ENCODE data around the gene LRIT1. TPM values are rescaled to one million over a fixed set of nuclear protein-coding genes. Genes with fewer than 3 reads are reported as not detected.

LRIT1 gene
- total RNA-seq, 1 experiment from 2014 or later, result not detected

DNA sequence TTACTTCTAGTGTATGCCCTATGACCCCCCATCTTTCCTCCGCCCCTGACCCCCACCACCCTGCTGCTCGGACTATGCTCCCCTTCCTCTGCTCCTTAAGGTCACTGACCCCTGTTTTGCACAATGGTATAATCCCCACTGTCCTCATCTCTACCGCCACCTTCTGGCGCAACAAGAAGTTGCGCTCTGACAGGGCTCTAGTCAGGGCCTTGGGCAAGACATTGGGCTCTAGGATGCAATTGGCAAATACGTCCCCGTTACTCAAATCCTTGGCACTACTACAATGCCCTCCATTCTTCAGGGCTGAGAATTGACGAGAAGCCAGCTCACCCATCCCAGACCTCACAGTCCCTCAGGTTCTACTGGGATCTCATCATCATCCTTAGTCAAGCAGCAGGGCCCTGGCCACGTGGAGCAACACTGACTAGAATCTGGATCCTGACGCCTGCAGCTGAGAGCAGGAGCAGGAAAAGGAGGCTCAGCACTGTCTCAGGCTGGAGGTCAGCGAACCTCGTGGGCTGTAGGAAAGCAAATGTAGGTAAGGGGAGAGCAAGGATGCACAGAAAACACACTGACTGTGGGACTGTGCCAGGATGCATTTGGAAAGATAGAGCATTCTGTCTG, 26.6 kb downstream of the LRIT1 start:
- DNase-seq (ENCODE audit: low spot score), result peak; percentile 23

DNA sequence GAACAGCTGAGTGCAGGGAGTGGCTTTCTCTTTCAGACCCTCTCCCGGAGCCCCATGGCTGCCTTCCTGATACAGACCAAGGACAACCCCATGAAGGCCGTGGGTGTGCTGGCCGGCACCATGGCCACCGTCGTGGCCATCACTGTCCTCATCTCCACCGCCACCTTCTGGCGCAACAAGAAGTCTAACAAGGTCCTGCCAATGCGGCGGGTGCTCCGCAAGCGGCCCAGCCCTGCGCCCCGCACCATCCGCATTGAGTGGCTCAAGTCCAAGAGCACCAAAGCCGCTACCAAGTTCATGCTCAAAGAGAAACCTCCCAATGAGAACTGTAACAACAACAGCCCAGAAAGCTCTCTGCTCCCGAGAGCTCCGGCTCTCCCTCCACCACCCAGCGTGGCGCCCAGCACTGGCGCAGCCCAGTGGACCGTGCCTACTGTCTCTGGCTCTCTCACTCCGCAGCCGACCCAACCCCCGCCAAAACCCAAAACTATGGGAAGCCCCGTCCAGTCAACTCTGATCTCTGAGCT, 27.2 kb downstream of the LRIT1 start:
- DNase-seq (ENCODE audit: low spot score), result no peak

- no peak for DNase-seq (ENCODE audit: low spot score)
Measured at GRCh38 chr10:84213076-84213475, 28.3 kb downstream of the LRIT1 start.

DNA sequence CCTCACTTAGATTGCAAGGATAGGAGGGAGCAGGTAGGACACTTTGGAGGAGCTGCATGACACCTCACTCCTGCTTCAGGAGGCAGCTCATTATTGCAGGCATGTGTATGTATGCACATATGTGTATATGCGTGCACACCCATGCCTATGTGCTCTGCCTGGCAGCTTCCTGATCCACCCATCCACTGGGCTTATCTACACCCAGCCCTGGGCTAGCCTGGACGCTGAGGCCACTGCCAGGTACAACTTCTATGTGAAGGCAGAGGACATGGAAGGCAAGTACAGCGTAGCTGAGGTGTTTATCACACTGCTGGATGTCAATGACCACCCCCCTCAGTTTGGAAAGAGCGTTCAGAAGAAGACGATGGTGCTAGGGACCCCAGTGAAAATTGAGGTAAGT, 29.3 kb downstream of the LRIT1 start:
- no peak for DNase-seq (ENCODE audit: low spot score)

DNA sequence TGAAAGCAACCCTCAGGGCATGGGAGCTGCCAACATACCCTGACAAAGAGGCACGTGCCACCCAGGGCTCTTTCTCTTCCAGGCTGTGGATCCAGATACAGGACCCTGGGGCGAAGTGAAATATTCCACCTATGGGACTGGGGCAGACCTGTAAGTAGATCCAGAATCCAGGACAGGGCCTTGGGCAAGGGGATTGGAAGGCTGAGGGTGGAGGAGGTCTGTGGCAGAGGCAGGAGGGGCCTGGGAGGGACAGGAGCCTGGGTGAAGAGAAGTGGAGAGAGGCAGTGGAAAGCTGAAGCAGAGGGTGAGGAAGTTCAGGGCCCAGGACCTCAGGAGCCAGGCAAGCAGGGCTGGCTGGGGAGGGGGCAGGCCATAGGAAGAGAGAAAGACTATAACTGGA, 29.8 kb downstream of the LRIT1 start:
- DNase-seq (ENCODE audit: low spot score), result no peak

GRCh38 chr10:84208023-84208422, 33.3 kb downstream of the LRIT1 start:
- no peak for DNase-seq (ENCODE audit: low spot score)

- DNase-seq (ENCODE audit: low spot score), result no peak
Measured at GRCh38 chr10:84205853-84206525, 35.4 kb downstream of the LRIT1 start.

GRCh38 chr10:84205049-84205852, 36.1 kb downstream of the LRIT1 start:
- peak; percentile 65 for DNase-seq (ENCODE audit: low spot score)

DNA sequence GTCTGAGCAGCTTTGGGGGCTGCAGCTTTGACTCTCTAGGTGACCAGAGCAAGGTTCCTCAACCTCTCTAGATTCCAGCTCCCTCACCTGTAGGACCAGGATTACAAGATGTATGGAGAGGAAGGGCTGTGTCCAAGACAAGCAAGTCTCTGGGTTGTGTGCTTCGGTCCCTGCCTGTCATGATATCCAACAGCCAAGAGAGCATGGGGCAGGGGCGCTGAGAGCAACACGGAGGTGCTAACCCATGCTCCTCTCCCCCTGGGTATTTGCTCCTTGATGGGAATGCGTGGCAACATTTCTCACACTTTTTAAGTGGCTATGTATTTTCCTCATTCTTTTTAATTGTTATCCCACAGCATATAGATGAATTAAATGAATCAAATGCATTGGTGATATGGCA, 36.7 kb downstream of the LRIT1 start:
- DNase-seq (ENCODE audit: low spot score), result no peak

DNA sequence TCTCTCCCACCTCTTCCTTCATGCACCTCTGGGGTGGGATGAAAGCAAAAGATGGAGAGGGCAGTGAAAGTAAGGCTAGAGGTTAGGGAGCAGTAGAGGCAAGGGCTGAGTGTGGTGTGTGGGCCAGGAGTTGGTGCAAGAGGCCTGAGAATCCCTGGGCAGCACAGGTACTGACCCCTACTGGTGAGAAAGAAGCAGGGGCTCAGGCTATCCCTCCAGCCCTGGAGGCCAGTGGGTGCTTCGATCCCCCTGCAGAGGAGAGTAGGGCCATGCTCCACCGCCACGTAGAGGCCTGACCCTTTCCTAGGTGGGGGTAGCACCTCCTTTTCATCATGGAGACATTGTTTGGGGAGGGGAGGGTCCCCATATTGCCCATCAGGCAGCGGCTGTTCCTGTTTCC, 37.2 kb downstream of the LRIT1 start:
- no peak for DNase-seq (ENCODE audit: low spot score)

DNA sequence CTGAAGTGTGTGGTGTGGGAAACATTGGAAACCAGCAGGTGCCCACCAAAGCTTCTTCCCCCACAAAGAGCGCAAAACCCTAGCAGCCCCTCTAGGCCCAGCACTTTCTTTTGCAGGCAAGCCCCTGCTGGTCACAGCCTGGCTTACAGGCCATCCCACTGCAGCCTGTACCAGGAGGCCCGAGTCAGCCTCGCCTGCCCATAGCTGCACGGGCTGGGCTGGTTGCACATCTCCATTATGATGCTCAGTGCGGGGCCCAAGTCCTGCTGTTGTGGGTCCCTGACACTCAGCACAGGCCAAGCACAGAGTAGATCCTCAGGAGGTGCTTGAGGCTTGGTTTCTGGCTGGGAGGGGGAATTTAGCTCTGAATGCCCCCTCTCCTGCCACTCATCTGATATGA, 39.0 kb downstream of the LRIT1 start:
- no peak for DNase-seq (ENCODE audit: low spot score)

- DNase-seq (ENCODE audit: low spot score), result no peak
Measured at GRCh38 chr10:84201682-84202081, 39.7 kb downstream of the LRIT1 start.

DNA sequence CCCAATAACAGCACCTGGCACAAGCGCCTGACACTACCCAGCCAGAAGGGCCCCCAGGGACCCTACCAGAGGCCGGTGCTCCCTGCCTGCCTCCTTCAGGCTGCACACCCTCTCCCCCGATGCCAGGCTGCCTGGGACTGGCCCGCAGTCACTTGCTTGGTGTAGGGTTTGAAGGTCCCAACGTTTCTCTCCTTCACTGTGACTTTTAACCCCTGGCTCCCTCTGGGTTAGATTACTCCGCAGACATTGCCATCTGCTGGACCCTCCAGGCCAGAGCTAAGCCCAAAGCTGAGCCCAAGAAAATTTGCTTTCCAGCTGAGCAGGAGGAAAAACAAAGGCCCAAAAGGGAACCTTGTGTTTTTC, 40.1 kb downstream of the LRIT1 start:
- no peak for DNase-seq (ENCODE audit: low spot score)

GRCh38 chr10:84200537-84201243, 40.7 kb downstream of the LRIT1 start:
- DNase-seq (ENCODE audit: low spot score), result no peak

DNA sequence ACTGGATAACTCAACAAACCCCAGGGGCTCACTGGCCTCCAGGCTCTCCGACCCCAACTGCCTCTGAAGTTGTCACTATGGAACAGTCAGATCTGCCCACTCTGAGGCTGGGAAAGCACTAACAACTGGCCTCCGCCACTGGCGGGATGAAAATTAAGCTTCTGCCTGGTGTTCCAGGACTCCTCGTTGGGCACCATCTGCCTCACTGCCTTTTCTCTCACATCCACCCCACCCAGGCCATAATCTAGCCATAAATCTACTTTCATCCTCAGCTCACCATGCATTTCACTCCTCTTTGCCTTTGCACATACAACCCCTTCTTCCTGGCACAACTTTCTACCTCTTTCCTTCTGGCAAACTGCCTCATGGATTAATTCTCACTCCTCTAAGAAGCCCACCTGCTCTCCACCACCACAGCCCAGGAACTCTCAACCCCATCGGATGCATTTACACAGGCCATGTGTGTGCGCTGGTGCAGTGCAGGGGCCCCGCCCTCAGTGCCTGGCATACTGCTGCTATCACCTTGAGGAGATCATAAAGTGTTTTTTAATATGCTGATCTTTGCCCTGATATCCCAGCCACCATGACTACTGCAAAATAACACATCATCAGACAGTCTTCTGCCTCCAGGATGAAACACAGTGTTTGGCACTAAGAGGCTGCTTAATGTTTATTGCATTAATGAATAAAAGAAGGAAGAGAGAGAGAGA, 43.0 kb downstream of the LRIT1 start:
- no peak for DNase-seq (ENCODE audit: low spot score)

DNA sequence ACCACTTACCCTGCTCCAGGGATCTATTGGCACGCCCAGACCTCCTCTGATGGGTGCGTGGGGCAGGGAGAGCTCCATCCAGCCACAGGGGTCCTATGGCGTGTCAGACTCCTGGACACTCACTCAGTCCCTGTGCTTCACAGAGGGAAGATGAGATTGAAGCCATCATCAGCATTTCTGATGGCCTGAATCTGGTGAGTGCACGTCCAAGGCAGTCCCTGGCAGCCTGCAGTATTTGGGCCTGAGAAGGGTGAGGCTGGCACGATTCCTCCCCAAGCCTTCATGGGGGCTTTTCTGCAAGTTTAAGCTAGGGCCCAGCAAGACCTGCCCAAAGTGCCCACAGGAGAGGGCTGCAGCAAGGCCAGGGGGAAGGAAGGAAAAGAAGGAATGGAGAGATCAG, 43.7 kb downstream of the LRIT1 start:
- no peak for DNase-seq (ENCODE audit: low spot score)

DNA sequence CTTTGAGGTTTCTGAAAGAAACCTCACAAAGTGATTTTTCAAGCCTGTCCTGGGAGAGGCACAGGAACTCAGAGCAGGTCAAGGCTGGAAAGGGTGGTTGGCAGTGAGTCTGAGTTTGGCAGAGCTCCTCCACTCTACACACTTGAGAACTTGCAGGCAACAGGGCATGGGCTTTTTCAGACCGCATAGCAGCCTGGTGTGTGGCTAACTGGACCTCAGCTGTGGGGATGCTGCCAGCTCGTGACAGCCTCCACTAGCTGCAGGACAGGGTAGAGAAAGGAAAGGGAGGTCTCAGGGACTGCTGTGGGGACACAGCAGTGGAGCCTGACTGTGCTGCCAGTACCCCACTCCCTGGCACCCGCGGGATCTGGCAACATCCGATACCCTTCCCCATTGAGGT, 44.4 kb downstream of the LRIT1 start:
- no peak for DNase-seq (ENCODE audit: low spot score)

GRCh38 chr10:84196083-84196482, 45.3 kb downstream of the LRIT1 start:
- no peak for DNase-seq (ENCODE audit: low spot score)

DNA sequence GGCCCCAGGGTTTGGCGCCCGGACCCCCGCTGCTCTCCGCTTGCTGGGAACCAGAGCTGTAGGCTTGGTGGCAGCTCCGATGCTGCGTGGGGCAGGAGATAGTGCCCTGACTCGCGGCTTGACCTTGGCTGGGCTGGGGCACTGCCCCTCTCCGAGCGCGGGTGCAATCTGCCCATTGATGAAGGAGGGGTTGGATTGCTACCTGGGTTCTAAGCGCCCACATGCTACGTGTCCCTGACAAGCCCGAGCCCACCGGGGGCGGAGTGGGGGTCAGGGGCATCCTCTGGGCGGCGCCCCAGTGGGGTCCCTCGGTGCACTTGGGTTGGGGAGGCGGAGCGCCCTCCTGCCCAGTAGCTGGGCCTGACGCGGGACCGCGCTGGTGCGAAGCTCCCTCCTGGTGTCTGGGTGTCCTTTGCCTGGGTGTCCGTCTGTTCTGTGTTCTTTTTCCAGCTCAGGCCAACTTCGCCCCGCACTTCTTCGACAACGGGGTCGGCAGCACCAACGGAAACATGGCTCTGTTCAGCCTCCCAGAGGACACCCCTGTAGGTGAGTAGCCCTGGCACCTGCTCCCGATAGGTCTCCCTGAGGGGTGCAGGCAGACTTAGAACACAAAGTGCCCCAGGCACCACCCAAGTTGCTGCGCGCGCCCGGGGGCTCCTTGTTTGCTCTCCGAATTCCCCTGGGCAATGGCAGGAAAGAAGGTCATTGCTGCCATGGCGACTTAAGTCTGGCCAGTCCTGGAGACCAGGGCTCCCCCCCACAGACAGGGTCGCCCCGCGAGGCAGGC, 46.1 kb downstream of the LRIT1 start:
- no peak for DNase-seq (ENCODE audit: low spot score)

DNA sequence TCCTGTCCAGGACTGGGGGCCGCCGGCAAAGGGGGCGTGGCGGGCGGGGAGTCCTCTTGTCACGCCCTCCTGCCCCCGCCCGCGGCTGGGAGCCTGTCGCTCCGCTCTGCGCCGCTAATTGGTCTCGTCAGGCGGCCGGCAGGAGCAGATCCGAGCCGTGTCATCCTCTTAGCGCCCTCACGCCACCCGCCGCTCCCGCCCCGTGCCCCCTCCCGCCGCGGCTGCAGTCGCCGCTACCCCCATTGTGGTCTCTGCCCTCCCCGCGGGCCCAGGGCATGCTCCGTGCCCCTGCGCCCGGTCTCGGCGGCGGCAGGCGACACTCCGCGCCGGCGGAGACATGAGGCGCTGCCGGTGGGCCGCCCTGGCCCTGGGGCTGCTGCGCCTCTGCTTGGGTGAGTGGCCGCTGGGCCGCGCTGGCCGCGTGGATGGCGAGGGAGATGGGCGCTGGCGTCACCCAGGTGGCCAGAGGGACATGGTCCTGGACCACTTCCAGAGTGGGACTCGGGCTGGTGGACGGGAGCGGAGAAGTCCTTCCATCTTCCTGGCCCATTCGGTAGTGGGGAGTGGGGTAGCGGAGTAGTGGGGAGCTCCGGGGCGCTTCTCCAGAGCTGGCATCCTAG, 46.8 kb downstream of the LRIT1 start, which contains the start of gene CDHR1:
Gene CDHR1, plus strand, starts transcription at position 114 of the 620 bp plus-strand sequence. Its CDS starts 224 bp downstream, at position 338.
- DNase-seq (ENCODE audit: low spot score), result no peak
